Endothelial cell of hepatic sinusoid (primary cell): ENCODE measurements around the gene GALNT14.

Experiments
- in situ Hi-C: cut with HindIII; loops from 2 replicates; pipeline ENCODE4 v1.10.0; 2017; ENCODE audit warnings: low sequenced_read_pairs

Gene GALNT14

GRCh38 chr2:31137211-31138036 is 816 bp downstream of the GALNT14 start:
- in situ Hi-C loops = loop anchor here (25.0 kb wide), 1 partner anchor 200 kb away; no protein-coding TSS in a partner anchor

- in situ Hi-C loops = loop anchor here (25.0 kb wide), 1 partner anchor 201 kb away; no protein-coding TSS in a partner anchor
Observed at GRCh38 chr2:31136732-31137131, 1.5 kb downstream of the GALNT14 start.

- in situ Hi-C loops = loop anchor here (25.0 kb wide), 1 partner anchor 201 kb away; no protein-coding TSS in a partner anchor
Observed at GRCh38 chr2:31136000-31136399, 2.2 kb downstream of the GALNT14 start.

GRCh38 chr2:31134480-31134879 is 3.8 kb downstream of the GALNT14 start:
- in situ Hi-C loops = loop anchor here (25.0 kb wide), 1 partner anchor 203 kb away; no protein-coding TSS in a partner anchor

GRCh38 chr2:31132786-31133185 is 5.5 kb downstream of the GALNT14 start:
- in situ Hi-C loops = loop anchor here (25.0 kb wide), 1 partner anchor 205 kb away; no protein-coding TSS in a partner anchor

- in situ Hi-C loops = loop anchor here (25.0 kb wide), 1 partner anchor 205 kb away; no protein-coding TSS in a partner anchor
Observed at GRCh38 chr2:31131871-31132270, 6.4 kb downstream of the GALNT14 start.

- in situ Hi-C loops = loop anchor here (25.0 kb wide), 1 partner anchor 208 kb away; no protein-coding TSS in a partner anchor
Observed at GRCh38 chr2:31129375-31130171, 8.7 kb downstream of the GALNT14 start.

- in situ Hi-C loops = loop anchor here (25.0 kb wide), 1 partner anchor 209 kb away; no protein-coding TSS in a partner anchor
Observed at GRCh38 chr2:31127931-31128330, 10.3 kb downstream of the GALNT14 start.

- in situ Hi-C loops = loop anchor here (25.0 kb wide), 1 partner anchor 211 kb away; no protein-coding TSS in a partner anchor
Observed at GRCh38 chr2:31125918-31126695, 12.1 kb downstream of the GALNT14 start.

- in situ Hi-C loops = loop anchor here (25.0 kb wide), 1 partner anchor 212 kb away; no protein-coding TSS in a partner anchor
Observed at GRCh38 chr2:31124904-31125303, 13.3 kb downstream of the GALNT14 start.

- in situ Hi-C loops = no loop called here
Observed at GRCh38 chr2:31122133-31122532, 16.1 kb downstream of the GALNT14 start.

GRCh38 chr2:31113765-31114164 is 24.5 kb downstream of the GALNT14 start:
- in situ Hi-C loops = no loop called here

GRCh38 chr2:31112544-31112943 is 25.7 kb downstream of the GALNT14 start:
- in situ Hi-C loops = no loop called here

GRCh38 chr2:31110998-31111397 is 27.2 kb downstream of the GALNT14 start:
- in situ Hi-C loops = no loop called here

GRCh38 chr2:31110431-31110830 is 27.8 kb downstream of the GALNT14 start:
- in situ Hi-C loops = no loop called here

- in situ Hi-C loops = no loop called here
Observed at GRCh38 chr2:31109633-31110192, 28.5 kb downstream of the GALNT14 start.

GRCh38 chr2:31108561-31109286 is 29.5 kb downstream of the GALNT14 start:
- in situ Hi-C loops = no loop called here

GRCh38 chr2:31107591-31108300 is 30.5 kb downstream of the GALNT14 start:
- in situ Hi-C loops = no loop called here

GRCh38 chr2:31101701-31102100 is 36.5 kb downstream of the GALNT14 start:
- in situ Hi-C loops = no loop called here
